C4-2B (cell line): ENCODE measurements around the gene PAM.

ENCODE experiments used
- CTCF ChIP-seq: fragments of 450-650 bp; conservative IDR thresholded peaks from 2 replicates; pipeline ENCODE4 v1.5.1; 2017; ENCODE audit warnings: mild to moderate bottlenecking
- ZFX ChIP-seq: fragments of 450-650 bp; IDR thresholded peaks from 2 replicates; pipeline ENCODE4 v1.6.1; 2017

GRCh38 chr5:102873379-102873932 lies 118.4 kb downstream of the PAM start:
- no peak for TF ChIP-seq CTCF
- no peak for TF ChIP-seq ZFX
